Measurements from ENCODE around the gene PARP15. TPM values are rescaled to one million over a fixed set of nuclear protein-coding genes. Genes with fewer than 3 reads are reported as not detected.

Gene PARP15
- total and polyA plus RNA-seq, 2 of the 4 experiments (the other 2 are of a cell fraction): 0.10 TPM; not detected in 1

GRCh38 chr3:122602011-122602710 is 24.7 kb downstream of the PARP15 start:
- in situ Hi-C loops (cut with MboI; ENCODE audit: low sequenced_read_pairs): no loop called here
- Histone ChIP-seq H2BK20ac (ENCODE audit: low read depth, low read length) (no peak overlapping the region), H3K79me1 (ENCODE audit: low read depth in 1 of 2, low read length in 2 of 2) (no peaks in the 10 kb centered on the region), H3K4me3 (ENCODE audit: insufficient read depth, low read depth, low read length) (no peak overlapping the region), H2AK5ac (ENCODE audit: low read depth, low read length) (no peak overlapping the region), H3K9ac (ENCODE audit: low read depth, low read length) (no peak overlapping the region), H2AK9ac (replicated peaks; ENCODE audit: low read depth, low read length, poor library complexity) (no peak overlapping the region), H4K5ac (ENCODE audit: low read depth, low read length) (no peak overlapping the region), H3K4me2 (ENCODE audit: low read depth, low read length) (no peak overlapping the region), H3K18ac (ENCODE audit: low read depth, low read length) (no peak overlapping the region), H3K9me1 (ENCODE audit: insufficient read depth, low read length) (no peaks in the 10 kb centered on the region), H4K91ac (ENCODE audit: insufficient read depth, low read depth, low read length) (no peak overlapping the region), H3K36me3 (ENCODE audit: control insufficient read depth, insufficient read depth, low read length) (no peaks in the 10 kb centered on the region), H3K27me3 (ENCODE audit: control insufficient read depth, insufficient read depth, low read length) (peaks cover 14% of the 10 kb centered on the region), H3K14ac (replicated peaks; ENCODE audit: low read depth, low read length) (no peak overlapping the region), H3K27ac (ENCODE audit: insufficient read depth, low read length) (no peak overlapping the region), H2BK15ac (ENCODE audit: low read depth, low read length) (no peak overlapping the region), H3K9me3 (ENCODE audit: control insufficient read depth, insufficient read depth, low read length) (0 out of 2 replicates have a peak, but pooled peaks cover 3% of the 10 kb centered on the region), H3K4ac (ENCODE audit: low read depth, low read length) (no peak overlapping the region), H3K4me1 (ENCODE audit: control insufficient read depth, insufficient read depth, low read length) (no peaks in the 10 kb centered on the region), H2BK5ac (ENCODE audit: low read depth, low read length, poor library complexity, severe bottlenecking) (no peak overlapping the region), H2BK120ac (ENCODE audit: low read depth, low read length) (no peak overlapping the region), H3K56ac (ENCODE audit: extremely low read depth, insufficient read depth, low read length) (no peak overlapping the region), H2AFZ (replicated peaks; ENCODE audit: low read length, poor library complexity) (no peak overlapping the region), H3K23ac (ENCODE audit: low read depth, low read length) (no peak overlapping the region), H4K20me1 (ENCODE audit: insufficient read depth, low read length) (no peaks in the 10 kb centered on the region), H4K8ac (ENCODE audit: low read depth in 2 of 2, low read length in 2 of 2) (no peak overlapping the region)
- POLR2A ChIA-PET (ENCODE audit: unreplicated experiment): no interaction called here
- no CpG with 5 or more reads among the region's 5 CpGs for WGBS, 2 experiments (ENCODE audit: extremely low coverage in 2 of 2, insufficient read length in 1 of 2)
- dilution Hi-C loops (cut with HindIII; ENCODE audit: low sequenced_read_pairs, unreplicated experiment): no loop called here
- TF ChIP-seq MAFK (IDR thresholded peaks at IDR 0.05; ENCODE audit: low read depth, low read length) (no peak), ELK1 (IDR thresholded peaks at IDR 0.05; ENCODE audit: borderline replicate concordance, low read depth, low read length) (no peak), CEBPB (IDR thresholded peaks at IDR 0.05; ENCODE audit: low read depth, low read length) (no peak), CHD1 (IDR thresholded peaks at IDR 0.05; ENCODE audit: low read depth, low read length) (no peak), RCOR1 (IDR thresholded peaks at IDR 0.05; ENCODE audit: insufficient replicate concordance, low read length) (no peak), RAD21 (IDR thresholded peaks at IDR 0.05; ENCODE audit: low read length) (no peak), FOS (IDR thresholded peaks at IDR 0.05; ENCODE audit: low read depth, low read length) (no peak), RFX5 (IDR thresholded peaks at IDR 0.05; ENCODE audit: low read depth, low read length) (no peak), USF2 (IDR thresholded peaks at IDR 0.05; ENCODE audit: low read depth, low read length) (no peak), MAZ (IDR thresholded peaks at IDR 0.05; ENCODE audit: borderline replicate concordance, low read depth, low read length) (no peak), CTCF (conservative IDR thresholded peaks at IDR 0.05; ENCODE audit: low read depth, low read length) (no peak), POLR2A (IDR thresholded peaks at IDR 0.05; ENCODE audit: low read depth, low read length) (no peak), MXI1 (IDR thresholded peaks at IDR 0.05; ENCODE audit: borderline replicate concordance, low read depth, low read length) (no peak)
- intact Hi-C loops (cut with micrococcal nuclease): no loop called here
- ATAC-seq (ENCODE audit: low read depth) (no peak), DNase-seq (no peak)
- no TSS peak for BruUV-seq (replicated peaks)
- CTCF ChIA-PET: interaction anchor here (0.7 kb wide), 1 partner anchor 19 kb away, joined by 3 read pairs; no protein-coding TSS in a partner anchor
